GM21528 (cell line): ENCODE data around the gene RHOBTB3.
A peak's percentile ranks its signal among the peaks of the same experiment; 100 is the strongest.

ENCODE experiments used
- ATAC-seq: cut with Tn5 transposase; IDR thresholded peaks from one replicate; pipeline ENCODE4 v1.9.1; 2021; ENCODE audit warnings: mild to moderate bottlenecking, moderate library complexity; ENCODE audit not compliant: unreplicated experiment, low FRiP score

RHOBTB3 gene

DNA sequence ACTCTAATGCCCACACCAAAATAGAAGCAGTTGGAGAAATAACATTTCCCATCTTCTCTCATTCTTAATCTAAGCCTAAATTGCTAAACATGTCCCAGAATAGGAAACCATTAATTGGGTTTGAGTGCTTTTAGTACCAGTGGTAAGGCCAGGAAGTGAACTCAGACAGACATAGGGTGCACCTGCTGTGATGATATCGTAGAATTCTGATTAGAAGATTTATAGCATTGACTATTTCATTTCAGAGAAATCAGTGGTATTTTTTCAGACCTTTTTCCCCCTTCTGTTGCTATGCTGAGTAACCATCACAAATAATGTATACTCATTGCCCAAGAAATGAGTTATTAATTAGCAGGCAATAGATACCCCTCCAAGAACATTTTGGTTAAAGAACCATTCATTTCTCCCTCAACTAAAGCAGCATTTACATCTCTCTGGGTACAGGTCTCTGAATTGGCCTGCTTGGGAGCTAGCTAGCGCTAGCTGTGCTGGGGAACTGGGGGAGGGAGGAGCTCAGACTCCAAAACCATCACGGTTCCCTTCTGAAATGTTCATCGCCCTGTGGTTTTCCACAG, 84.1 kb downstream of the RHOBTB3 start:
- ATAC-seq: no peak

- no peak for ATAC-seq
These were observed 85.2 kb downstream of the RHOBTB3 start for GRCh38 chr5:95816341-95816740.

DNA sequence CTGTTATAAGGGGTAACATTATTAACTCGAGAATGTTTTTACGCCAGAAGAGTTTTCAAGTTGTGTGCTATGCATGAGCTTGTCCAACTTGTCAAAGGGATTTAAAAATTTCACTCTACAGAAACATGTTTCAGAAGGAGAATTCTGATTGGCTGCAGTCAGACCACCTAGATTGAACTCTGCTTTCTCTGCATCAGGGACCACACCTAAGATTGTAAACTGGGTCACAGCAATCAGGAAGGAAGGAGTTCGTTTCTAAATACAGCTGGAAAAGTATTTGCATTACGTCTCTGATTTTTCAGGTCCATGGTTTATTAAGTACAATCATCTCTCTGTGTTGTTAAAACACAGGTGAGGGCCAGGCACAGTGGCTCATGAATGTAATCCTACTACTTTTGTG, 85.6 kb downstream of the RHOBTB3 start:
- ATAC-seq: no peak

DNA sequence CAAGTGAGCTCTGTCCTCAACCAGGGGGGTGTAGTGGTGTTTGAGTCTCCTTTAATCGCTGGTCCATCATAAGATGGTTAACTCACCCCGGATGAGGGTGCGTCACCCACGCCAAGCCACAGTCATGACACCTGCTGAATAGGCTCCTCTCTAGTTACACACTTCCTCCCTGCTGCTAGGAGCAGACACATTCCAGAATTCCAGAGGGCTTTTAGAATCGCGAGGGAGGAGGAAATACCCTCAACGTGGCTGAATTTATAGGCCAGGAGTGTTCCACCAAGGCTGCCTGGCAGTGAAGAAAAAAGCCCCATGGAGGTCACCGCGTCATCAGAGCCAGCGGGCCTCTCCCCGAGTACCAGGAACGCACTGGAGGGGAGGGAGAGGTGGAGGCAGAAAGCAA, 86.3 kb downstream of the RHOBTB3 start:
- no peak for ATAC-seq

DNA sequence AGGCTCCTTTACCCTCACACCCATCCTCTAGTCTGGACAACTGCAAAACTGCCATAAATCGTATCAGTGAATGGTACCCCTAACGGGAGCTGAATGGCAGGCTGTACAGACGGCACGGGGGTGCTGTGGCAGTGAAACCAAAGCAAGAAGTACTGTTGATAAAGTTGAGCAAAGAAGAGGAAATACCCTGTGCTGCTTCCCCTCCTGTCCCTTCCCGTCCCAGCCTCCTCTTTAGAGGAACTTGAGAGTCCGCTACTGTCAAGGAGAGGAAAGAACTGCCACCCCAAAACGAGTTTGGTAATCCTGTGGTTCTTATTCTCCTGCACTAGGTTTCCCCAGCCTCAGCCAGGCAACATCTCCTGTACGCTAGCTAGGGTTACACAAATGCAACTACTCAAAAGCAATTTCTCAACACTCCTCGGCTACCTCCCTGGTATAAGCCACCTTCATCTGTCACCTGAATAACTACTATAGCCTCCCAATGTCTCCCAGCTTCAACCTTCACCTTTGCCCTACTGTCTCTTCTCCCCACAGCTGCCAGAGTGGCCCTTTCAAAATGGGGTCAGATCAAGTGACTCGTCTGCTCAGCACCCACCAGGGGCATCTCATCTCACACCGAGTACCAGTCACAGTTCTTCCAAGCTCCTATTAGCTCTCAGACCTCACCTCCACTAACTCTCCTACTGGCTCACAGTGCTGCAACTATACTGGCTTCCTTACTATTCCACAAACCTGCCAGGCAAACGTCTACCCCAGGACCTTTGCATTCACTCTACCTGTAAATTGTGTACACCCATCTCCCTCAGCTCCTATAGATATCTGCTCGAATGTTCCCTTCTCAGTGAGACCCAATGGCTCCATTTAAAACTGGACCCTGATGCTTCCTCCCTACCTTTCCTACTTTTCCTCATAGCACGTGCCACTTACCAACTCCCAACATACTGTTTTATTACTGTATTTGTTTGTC, 87.3 kb downstream of the RHOBTB3 start:
- no peak for ATAC-seq

DNA sequence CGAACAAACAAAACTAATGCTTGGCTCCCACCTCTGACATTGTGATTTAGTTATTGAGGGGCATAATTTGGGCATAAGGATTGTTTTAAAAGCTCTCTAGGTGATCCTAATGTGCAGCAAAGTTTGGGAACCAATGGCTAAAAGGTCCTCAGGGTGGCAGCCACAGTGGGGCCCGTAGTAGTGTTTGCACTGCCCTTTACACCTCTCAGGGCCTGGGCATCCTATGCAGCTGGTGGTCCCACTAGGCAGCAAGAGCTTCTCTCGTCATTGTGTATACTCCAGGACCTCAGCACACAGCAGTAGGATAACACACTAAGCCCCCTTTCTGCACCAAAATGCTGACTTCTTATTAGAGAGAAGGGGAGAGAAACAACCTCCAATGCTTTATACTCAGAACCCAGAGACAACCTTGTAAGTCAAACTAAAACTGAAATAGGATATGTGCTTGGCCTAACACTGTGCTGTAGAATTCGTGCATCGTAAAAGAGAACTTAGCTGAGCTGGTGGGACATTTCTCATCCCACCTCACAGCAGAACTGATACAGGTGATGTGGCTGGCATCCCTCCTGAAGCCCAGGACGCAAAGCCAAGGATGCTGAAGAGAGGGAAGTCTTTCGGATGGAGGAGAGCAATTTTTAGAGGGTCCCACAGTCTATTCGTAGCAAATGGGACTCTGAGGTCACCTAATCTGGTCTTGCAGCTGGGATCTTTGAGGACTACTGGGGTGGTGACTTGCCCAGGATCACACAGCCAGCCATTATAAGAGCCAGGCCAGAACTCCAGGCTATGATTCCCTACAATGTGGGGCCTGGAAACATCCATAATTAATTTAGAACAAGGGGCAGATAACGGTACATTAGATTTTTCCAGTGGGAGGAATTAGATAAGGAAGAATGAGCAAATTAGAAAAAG, 90.2 kb downstream of the RHOBTB3 start:
- ATAC-seq: no peak

- no peak for ATAC-seq
These were observed 91.0 kb downstream of the RHOBTB3 start for GRCh38 chr5:95822043-95822541.

DNA sequence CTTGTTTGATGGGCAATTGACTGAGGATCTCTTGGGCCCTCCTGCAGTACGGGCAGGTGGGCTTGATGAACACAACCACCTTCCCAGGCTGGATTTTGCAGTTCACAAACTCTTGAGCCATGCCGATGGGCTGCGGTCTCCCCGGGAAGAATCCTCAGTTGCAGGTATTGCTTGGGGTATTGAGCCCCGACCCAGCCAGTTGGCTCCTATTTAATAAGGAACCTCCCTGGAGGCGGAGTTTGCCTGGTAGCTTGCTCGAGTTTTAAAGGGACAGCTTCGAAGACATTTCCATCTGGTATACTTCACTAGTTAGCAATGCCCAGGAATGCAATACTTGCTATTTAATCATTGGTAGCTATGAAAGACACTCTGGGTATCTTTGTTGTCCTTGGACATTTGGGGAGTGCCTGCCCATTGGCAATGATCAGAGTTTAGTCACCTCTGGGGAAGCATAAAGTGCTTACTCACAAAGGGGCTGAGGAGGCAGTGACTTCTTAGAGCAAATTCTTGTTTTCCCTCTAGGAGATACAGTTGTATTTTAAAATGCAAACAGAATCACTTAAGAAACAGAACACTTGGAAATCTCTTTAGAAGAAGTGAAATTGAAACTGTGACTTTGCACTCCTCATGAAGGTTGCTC, 91.5 kb downstream of the RHOBTB3 start, which contains the start of gene GLRX:
TSS of gene GLRX (minus strand) at position 185 of the 640 bp plus-strand sequence. CDS start at position 121, 64 bp downstream.
- ATAC-seq: peak; percentile 44

GRCh38 chr5:95823218-95823737, 92.1 kb downstream of the RHOBTB3 start:
- no peak for ATAC-seq

- peak; percentile 51 for ATAC-seq
These were observed 92.8 kb downstream of the RHOBTB3 start for GRCh38 chr5:95823738-95824609.

DNA sequence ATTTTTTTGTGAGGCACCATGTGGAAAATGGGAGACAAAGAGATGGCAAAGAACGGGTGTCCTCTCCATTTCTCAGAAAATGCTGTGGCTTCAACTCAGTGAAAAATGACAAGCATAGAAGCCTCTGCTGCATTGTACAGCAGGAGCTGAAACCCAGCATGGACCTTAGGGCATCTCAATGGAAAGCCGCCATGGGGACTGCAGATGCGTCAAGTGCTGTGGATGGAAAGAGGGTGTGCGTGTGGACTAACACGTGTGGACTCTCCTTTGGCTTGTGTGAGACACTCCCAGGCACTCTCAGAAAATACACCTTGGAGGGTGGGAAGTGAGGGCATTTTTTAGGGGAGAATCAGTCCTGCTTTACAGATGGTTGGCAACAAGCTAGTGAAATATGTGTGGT, 93.6 kb downstream of the RHOBTB3 start:
- no peak for ATAC-seq

GRCh38 chr5:95825495-95825894, 94.4 kb downstream of the RHOBTB3 start:
- no peak for ATAC-seq

- ATAC-seq: no peak
These were observed 96.1 kb downstream of the RHOBTB3 start for GRCh38 chr5:95826949-95827891.

DNA sequence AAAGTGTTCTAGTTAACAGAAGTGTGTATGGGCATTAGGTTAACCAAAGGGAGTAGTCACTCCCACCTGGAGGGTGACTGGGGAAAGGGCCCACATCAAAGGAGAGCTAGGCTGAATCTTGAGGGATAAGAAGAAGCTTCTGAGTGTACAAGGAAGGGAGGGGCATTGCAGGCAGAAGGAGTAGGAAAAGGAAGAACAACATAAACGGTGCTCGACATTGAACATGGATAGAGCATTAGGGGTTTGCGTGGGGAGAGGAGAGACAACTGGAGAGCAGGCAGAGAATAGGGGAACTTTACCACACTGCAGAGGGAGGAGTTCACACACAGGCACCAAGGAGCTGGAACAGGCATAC, 96.7 kb downstream of the RHOBTB3 start:
- ATAC-seq: no peak

GRCh38 chr5:95830226-95830625, 99.1 kb downstream of the RHOBTB3 start:
- no peak for ATAC-seq

- no peak for ATAC-seq
These were observed 101.5 kb downstream of the RHOBTB3 start for GRCh38 chr5:95832664-95833063.

DNA sequence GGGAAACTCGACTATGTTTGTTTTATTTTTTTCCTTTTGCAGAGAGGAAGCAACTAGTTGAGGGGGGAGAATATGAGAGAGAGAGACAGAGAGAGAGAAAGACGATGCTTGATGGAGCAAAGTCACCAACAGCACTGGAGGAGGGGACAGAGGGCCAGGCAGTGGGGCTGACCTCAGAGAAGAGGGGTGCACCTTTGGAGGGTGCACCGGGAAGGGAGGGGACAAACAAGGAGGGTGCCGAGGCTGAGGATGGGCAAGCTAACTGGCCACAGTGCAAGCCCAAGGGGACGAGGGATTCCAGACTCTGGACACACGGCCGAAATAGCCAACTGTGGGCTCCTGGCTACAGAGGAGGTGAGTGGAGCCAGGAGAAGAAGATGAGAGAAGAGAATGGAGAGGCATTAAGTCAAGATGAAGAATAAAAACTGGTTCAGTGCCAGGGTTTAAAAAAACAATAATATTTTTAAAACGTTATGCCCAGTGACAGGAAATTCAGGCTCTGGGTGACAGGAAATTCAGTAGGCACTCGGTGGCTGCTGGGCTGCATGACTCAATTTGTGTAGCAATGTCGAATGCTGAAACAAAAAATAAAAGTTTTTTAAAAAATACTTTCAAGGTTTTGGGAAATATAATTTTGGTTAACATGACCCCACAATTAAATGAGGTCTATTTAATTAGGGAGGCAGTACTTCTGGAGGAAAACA, 104.7 kb downstream of the RHOBTB3 start:
- no peak for ATAC-seq
